ENCODE measurements around the gene SFXN4. TPM values are rescaled to one million over a fixed set of nuclear protein-coding genes. Genes with fewer than 3 reads are reported as not detected.

The SFXN4 gene
- total and polyA plus RNA-seq, 2 donors (not counting 1 experiment from before 2014, with no cell fraction given) = 10.3 to 17.7 TPM

DNA sequence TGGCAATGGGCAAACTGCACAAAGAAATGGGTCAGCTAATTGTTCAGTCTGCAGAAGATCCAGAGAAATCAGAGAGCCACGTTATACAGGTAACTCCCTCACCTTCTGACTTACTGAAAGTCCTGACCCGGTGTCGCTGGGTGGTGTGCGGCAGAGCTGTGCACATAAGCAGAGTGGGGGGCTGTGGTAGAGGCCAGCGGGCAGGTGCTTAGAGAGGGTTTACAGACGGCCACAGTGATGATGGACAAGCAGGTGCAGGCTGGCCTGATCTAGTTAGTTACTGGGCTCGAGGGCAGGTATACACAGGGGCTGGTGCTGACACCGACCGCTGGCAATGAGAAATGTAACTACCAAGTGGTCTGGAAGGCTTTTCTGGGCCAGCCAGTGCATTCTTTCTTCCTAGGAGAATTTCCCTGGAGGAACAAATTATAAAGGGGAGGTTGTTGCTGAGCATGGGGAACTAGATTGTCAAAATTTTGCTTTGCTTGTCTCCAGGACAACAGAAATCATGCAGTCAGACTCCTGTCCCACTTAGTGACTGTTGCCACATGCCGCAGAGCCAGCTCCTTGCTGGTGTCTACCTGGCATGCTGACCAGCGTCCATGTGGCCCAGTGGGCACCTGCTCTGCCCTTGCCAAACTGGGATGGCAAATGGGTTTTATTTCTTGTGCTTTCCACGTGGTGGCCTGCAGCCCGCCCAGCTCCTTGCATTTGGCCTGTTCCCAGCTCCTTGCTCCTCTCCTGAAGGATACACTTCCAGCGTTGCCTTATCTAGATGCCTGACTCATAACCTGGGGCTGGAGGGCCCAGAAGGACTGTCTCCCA is 32.8 kb downstream of the SFXN4 start:
- no peaks in the 10 kb centered on the region for H3K27me3 ChIP-seq (ENCODE audit: control insufficient read depth, insufficient read depth, low read length)
- H3K4me1 ChIP-seq (ENCODE audit: control insufficient read depth, extremely low read depth, insufficient read depth, low read length) = peaks cover 4% of the 10 kb centered on the region
- no peaks in the 10 kb centered on the region for H3K79me2 ChIP-seq (ENCODE audit: control insufficient read depth, insufficient read depth, low read length)
- no peak overlapping the region for H2AFZ ChIP-seq (ENCODE audit: low read length)
- no peak overlapping the region for H3K4me2 ChIP-seq (ENCODE audit: extremely low read depth, insufficient read depth, low read length)
- peaks cover 6% of the 10 kb centered on the region for H3K36me3 ChIP-seq (ENCODE audit: control insufficient read depth, insufficient read depth, low read length)
- H3K27ac ChIP-seq (ENCODE audit: insufficient read depth, low read length) = no peak overlapping the region
- H3K4me3 ChIP-seq (replicated peaks in 1 of 4; ENCODE audit: control extremely low read depth in 1 of 4, insufficient read depth in 1 of 4, low read depth in 3 of 4, low read length in 4 of 4) = no peak overlapping the region
- no peaks in the 10 kb centered on the region for H3K9me3 ChIP-seq (ENCODE audit: control insufficient read depth, insufficient read depth, low read depth, low read length)
- no peak for DNase-seq (ENCODE audit: low read depth in 2 of 2)
- TF ChIP-seq, protein P1, sequence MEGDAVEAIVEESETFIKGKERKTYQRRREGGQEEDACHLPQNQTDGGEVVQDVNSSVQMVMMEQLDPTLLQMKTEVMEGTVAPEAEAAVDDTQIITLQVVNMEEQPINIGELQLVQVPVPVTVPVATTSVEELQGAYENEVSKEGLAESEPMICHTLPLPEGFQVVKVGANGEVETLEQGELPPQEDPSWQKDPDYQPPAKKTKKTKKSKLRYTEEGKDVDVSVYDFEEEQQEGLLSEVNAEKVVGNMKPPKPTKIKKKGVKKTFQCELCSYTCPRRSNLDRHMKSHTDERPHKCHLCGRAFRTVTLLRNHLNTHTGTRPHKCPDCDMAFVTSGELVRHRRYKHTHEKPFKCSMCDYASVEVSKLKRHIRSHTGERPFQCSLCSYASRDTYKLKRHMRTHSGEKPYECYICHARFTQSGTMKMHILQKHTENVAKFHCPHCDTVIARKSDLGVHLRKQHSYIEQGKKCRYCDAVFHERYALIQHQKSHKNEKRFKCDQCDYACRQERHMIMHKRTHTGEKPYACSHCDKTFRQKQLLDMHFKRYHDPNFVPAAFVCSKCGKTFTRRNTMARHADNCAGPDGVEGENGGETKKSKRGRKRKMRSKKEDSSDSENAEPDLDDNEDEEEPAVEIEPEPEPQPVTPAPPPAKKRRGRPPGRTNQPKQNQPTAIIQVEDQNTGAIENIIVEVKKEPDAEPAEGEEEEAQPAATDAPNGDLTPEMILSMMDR (conservative IDR thresholded peaks at IDR 0.05 in 1 of 2, IDR thresholded peaks at IDR 0.05 in 1 of 2; ENCODE audit: low read depth in 1 of 2, low read length in 2 of 2) = no peak
- no peak for TF ChIP-seq EZH2 (IDR thresholded peaks at IDR 0.05; ENCODE audit: low read length, missing control alignments)
- no peaks in the 10 kb centered on the region for H4K20me1 ChIP-seq (ENCODE audit: control insufficient read depth, extremely low read depth, insufficient read depth, low read length)
- no peak overlapping the region for H3K9ac ChIP-seq (ENCODE audit: insufficient read depth, low read length)

DNA sequence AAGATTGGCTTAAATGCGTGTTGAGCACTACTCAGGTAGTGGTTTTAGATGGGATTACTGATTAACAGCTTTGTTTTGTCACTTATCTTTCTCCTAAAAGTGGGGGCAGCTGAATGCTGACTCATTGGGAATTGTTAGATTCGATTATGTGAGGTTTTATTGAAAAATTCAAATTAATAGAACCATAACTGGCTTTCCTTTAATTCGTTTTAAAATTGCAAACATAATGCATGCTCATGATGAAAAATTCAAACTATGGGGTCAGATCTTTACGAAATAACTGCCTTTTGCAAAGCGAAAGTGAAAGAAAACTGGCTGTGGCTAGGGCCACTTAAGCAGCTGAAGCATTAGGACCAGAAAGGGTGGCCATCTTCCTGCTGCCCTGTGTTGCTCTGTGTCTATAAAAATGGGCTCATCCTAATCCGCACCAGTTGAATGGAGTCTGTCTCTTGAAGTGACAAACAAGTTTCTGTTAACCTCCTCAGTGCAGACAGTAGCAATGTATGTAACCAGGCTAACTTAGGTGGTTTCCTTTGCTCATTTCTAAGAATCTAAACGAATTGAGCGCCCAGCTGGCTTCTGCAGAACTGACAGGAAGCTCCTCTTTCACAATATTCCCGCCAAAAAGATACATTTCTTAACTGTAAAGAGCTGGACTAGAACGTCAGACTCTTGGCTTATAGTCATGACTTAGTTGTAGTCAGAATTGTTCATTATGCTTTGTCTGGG is 33.8 kb downstream of the SFXN4 start:
- Histone ChIP-seq H3K4me1 (ENCODE audit: control insufficient read depth, extremely low read depth, insufficient read depth, low read length) (peaks cover 4% of the 10 kb centered on the region), H3K36me3 (ENCODE audit: control insufficient read depth, insufficient read depth, low read length) (peaks cover 6% of the 10 kb centered on the region), H2AFZ (ENCODE audit: low read length) (peak overlapping the region; percentile 41), H3K9me3 (ENCODE audit: control insufficient read depth, insufficient read depth, low read depth, low read length) (no peaks in the 10 kb centered on the region), H3K4me2 (ENCODE audit: extremely low read depth, insufficient read depth, low read length) (peak overlapping the region; percentile 64), H3K4me3 (replicated peaks in 1 of 4; ENCODE audit: control extremely low read depth in 1 of 4, insufficient read depth in 1 of 4, low read depth in 3 of 4, low read length in 4 of 4) (peak overlapping the region in 2 of 4 experiments; percentile 29 to 45), H3K27ac (ENCODE audit: insufficient read depth, low read length) (peak overlapping the region; percentile 5), H3K27me3 (ENCODE audit: control insufficient read depth, insufficient read depth, low read length) (no peaks in the 10 kb centered on the region), H3K9ac (ENCODE audit: insufficient read depth, low read length) (no peak overlapping the region), H3K79me2 (ENCODE audit: control insufficient read depth, insufficient read depth, low read length) (no peaks in the 10 kb centered on the region), H4K20me1 (ENCODE audit: control insufficient read depth, extremely low read depth, insufficient read depth, low read length) (no peaks in the 10 kb centered on the region)
- DNase-seq (ENCODE audit: low read depth in 2 of 2) = peak in 1 of 2 donors; percentile 71
- TF ChIP-seq, protein P1 (conservative IDR thresholded peaks at IDR 0.05 in 1 of 2, IDR thresholded peaks at IDR 0.05 in 1 of 2; ENCODE audit: low read depth in 1 of 2, low read length in 2 of 2) = no peak
- no peak for TF ChIP-seq EZH2 (IDR thresholded peaks at IDR 0.05; ENCODE audit: low read length, missing control alignments)

DNA sequence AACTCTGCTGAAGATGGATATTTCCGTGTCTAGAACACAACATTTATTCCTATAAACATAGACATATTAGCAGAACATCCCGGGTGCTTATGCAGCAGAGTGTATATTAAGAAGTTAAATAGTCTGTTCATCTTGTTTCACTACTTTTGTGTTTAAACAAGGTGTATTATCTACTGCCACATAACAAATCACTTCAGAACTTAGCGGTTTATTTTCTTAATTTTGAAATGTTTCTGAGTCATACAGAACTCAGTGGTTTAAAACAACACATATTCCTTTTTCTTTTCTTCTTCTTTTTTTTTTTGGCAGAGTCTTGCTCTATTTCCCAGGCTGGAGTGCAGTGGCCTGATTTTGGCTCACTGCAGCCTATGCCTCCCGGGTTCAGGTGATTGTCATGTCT is 35.8 kb downstream of the SFXN4 start:
- H3K4me2 ChIP-seq (ENCODE audit: extremely low read depth, insufficient read depth, low read length) = no peak overlapping the region
- no peaks in the 10 kb centered on the region for H3K79me2 ChIP-seq (ENCODE audit: control insufficient read depth, insufficient read depth, low read length)
- no peaks in the 10 kb centered on the region for H3K9me3 ChIP-seq (ENCODE audit: control insufficient read depth, insufficient read depth, low read depth, low read length)
- H4K20me1 ChIP-seq (ENCODE audit: control insufficient read depth, extremely low read depth, insufficient read depth, low read length) = no peaks in the 10 kb centered on the region
- no peaks in the 10 kb centered on the region for H3K27me3 ChIP-seq (ENCODE audit: control insufficient read depth, insufficient read depth, low read length)
- no peaks in the 10 kb centered on the region for H3K4me1 ChIP-seq (ENCODE audit: control insufficient read depth, extremely low read depth, insufficient read depth, low read length)
- no peak overlapping the region for H3K9ac ChIP-seq (ENCODE audit: insufficient read depth, low read length)
- peak in 1 of 2 donors; percentile 35 for DNase-seq (ENCODE audit: low read depth in 2 of 2)
- H3K36me3 ChIP-seq (ENCODE audit: control insufficient read depth, insufficient read depth, low read length) = peaks cover 6% of the 10 kb centered on the region
- no peak overlapping the region for H3K27ac ChIP-seq (ENCODE audit: insufficient read depth, low read length)
- no peak overlapping the region for H3K4me3 ChIP-seq (replicated peaks in 1 of 4; ENCODE audit: control extremely low read depth in 1 of 4, insufficient read depth in 1 of 4, low read depth in 3 of 4, low read length in 4 of 4)
- H2AFZ ChIP-seq (ENCODE audit: low read length) = no peak overlapping the region
- TF ChIP-seq, protein P1 (conservative IDR thresholded peaks at IDR 0.05 in 1 of 2, IDR thresholded peaks at IDR 0.05 in 1 of 2; ENCODE audit: low read depth in 1 of 2, low read length in 2 of 2) = no peak
- no peak for TF ChIP-seq EZH2 (IDR thresholded peaks at IDR 0.05; ENCODE audit: low read length, missing control alignments)
